Astrocyte (in vitro differentiated cells and primary cell): Measurements from ENCODE around the gene EPS15. TPM values are rescaled to one million over a fixed set of nuclear protein-coding genes. Genes with fewer than 3 reads are reported as not detected.
A peak's percentile ranks its signal among the peaks of the same experiment; 100 is the strongest.

Source experiments
- DNase-seq: peaks from one replicate; pipeline ENCODE4 v3.0.0-alpha.2; 2010; ENCODE audit warnings: low read depth
- FAIRE-seq: peaks from 2 replicates; lab custom pipeline; 2011; peaks lifted over from hg19 to GRCh38; lab: Jason Lieb, UNC
- H2AFZ ChIP-seq: 2 replicates; pipeline ENCODE4 v1.6.0; 2012; ENCODE audit warnings: low read depth, low read length, inconsistent platforms
- H3K27ac ChIP-seq: 2 replicates; pipeline ENCODE4 v1.5.1; 2011; ENCODE audit warnings: low read depth, low read length, inconsistent platforms
- H3K27me3 ChIP-seq: 2 replicates; pipeline ENCODE4 v1.6.0; 2011; ENCODE audit warnings: low read length, inconsistent platforms; ENCODE audit not compliant: insufficient read depth
- H3K36me3 ChIP-seq: 2 replicates; pipeline ENCODE4 v1.5.1; 2011; ENCODE audit warnings: low read length, inconsistent platforms; ENCODE audit not compliant: insufficient read depth
- H3K4me1 ChIP-seq: 2 replicates; pipeline ENCODE4 v1.5.1; 2011; ENCODE audit warnings: low read length, inconsistent platforms; ENCODE audit not compliant: insufficient read depth
- H3K4me2 ChIP-seq: 2 replicates; pipeline ENCODE4 v1.6.0; 2012; ENCODE audit warnings: low read length, inconsistent platforms
- H3K4me3 ChIP-seq: 2 replicates; pipeline ENCODE4 v1.5.1; 2011; ENCODE audit warnings: low read depth, mild to moderate bottlenecking, low read length, inconsistent platforms; ENCODE audit not compliant: insufficient read depth
- H3K79me2 ChIP-seq: 2 replicates; pipeline ENCODE4 v1.6.0; 2012; ENCODE audit warnings: mild to moderate bottlenecking, low read length, inconsistent platforms; ENCODE audit not compliant: insufficient read depth
- H3K9ac ChIP-seq: 2 replicates; pipeline ENCODE4 v1.6.0; 2012; ENCODE audit warnings: mild to moderate bottlenecking, low read length, inconsistent platforms
- H3K9me3 ChIP-seq: 2 replicates; pipeline ENCODE4 v1.5.1; 2012; ENCODE audit warnings: low read depth, mild to moderate bottlenecking, low read length, inconsistent platforms; ENCODE audit not compliant: insufficient read depth
- H4K20me1 ChIP-seq: 2 replicates; pipeline ENCODE4 v1.6.0; 2012; ENCODE audit warnings: low read length, inconsistent platforms; ENCODE audit not compliant: insufficient read depth
- H3K27ac Mint-ChIP-seq: one replicate; pipeline ENCODE4 v1.8.0; 2021; ENCODE audit warnings: mild to moderate bottlenecking, mixed read lengths; ENCODE audit not compliant: unreplicated experiment
- H3K27me3 Mint-ChIP-seq: one replicate; pipeline ENCODE4 v1.8.0; 2021; ENCODE audit warnings: low read depth, mixed read lengths; ENCODE audit not compliant: unreplicated experiment
- H3K36me3 Mint-ChIP-seq: one replicate; pipeline ENCODE4 v1.8.0; 2021; ENCODE audit warnings: low read depth, mixed read lengths; ENCODE audit not compliant: unreplicated experiment
- H3K4me1 Mint-ChIP-seq: one replicate; pipeline ENCODE4 v1.8.0; 2021; ENCODE audit warnings: low read depth, mixed read lengths; ENCODE audit not compliant: unreplicated experiment
- H3K4me3 Mint-ChIP-seq: one replicate; pipeline ENCODE4 v1.8.0; 2021; ENCODE audit warnings: mild to moderate bottlenecking, moderate library complexity, mixed read lengths; ENCODE audit not compliant: unreplicated experiment
- H3K9me3 Mint-ChIP-seq: one replicate; pipeline ENCODE4 v1.8.0; 2021; ENCODE audit warnings: mild to moderate bottlenecking, mixed read lengths; ENCODE audit not compliant: unreplicated experiment
- EZH2 ChIP-seq: IDR thresholded peaks from 2 replicates; pipeline ENCODE4 v1.6.1; 2012; ENCODE audit warnings: mild to moderate bottlenecking, low read length, inconsistent platforms; ENCODE audit not compliant: insufficient read depth
- total RNA-seq: library from RNA; stranded (reverse); gene quantifications from 2 replicates; pipeline ENCODE4 v1.2.1, GENCODE V29; 2021
- TF ChIP-seq, protein P1 (sequence below): IDR thresholded peaks from 2 replicates; pipeline ENCODE4 v1.5.1; 2011; ENCODE audit warnings: low read depth, mild to moderate bottlenecking, inconsistent platforms, low read length, moderate library complexity; ENCODE audit not compliant: insufficient read depth

EPS15 gene
- total RNA-seq, 1 donor from 2014 or later: 70.6 TPM

DNA sequence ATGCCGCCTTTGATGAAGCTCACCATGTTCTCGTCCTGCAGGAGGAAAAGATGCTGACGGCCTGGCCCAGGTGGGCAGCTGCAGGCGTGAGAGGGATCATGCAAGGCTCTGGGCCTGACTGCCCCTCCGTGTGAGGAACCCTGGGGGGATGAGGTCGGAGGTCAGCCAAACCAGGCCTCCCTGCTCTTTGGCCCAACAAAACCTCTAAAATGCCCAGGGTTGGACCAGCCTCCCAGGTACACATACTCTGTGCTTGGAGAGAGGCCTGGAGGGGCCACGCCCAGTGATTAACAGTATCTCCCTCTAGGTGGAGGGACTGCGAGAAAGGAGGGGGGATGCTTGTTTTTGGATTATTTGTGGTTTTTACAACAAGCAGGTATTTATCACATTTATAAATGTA is 209.8 kb downstream of the EPS15 start:
- Histone ChIP-seq H3K36me3 (no peaks in the 10 kb centered on the region), H3K27me3 (no peaks in the 10 kb centered on the region), H3K4me2 (no peak overlapping the region), H3K27ac (no peak overlapping the region), H2AFZ (no peak overlapping the region), H4K20me1 (no peaks in the 10 kb centered on the region), H3K9ac (no peak overlapping the region), H3K4me1 (peaks cover 10% of the 10 kb centered on the region), H3K79me2 (no peaks in the 10 kb centered on the region), H3K9me3 (no peaks in the 10 kb centered on the region), H3K4me3 (no peak overlapping the region)
- peaks cover 3% of the 10 kb centered on the region for H3K9me3 Mint-ChIP-seq
- TF ChIP-seq, protein P1, sequence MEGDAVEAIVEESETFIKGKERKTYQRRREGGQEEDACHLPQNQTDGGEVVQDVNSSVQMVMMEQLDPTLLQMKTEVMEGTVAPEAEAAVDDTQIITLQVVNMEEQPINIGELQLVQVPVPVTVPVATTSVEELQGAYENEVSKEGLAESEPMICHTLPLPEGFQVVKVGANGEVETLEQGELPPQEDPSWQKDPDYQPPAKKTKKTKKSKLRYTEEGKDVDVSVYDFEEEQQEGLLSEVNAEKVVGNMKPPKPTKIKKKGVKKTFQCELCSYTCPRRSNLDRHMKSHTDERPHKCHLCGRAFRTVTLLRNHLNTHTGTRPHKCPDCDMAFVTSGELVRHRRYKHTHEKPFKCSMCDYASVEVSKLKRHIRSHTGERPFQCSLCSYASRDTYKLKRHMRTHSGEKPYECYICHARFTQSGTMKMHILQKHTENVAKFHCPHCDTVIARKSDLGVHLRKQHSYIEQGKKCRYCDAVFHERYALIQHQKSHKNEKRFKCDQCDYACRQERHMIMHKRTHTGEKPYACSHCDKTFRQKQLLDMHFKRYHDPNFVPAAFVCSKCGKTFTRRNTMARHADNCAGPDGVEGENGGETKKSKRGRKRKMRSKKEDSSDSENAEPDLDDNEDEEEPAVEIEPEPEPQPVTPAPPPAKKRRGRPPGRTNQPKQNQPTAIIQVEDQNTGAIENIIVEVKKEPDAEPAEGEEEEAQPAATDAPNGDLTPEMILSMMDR: no peak
- no peak for TF ChIP-seq EZH2
- H3K27ac Mint-ChIP-seq: no peak overlapping the region
- H3K27me3 Mint-ChIP-seq: peaks cover 3% of the 10 kb centered on the region
- H3K4me3 Mint-ChIP-seq: no peak overlapping the region
- no peak for FAIRE-seq
- no peaks in the 10 kb centered on the region for H3K36me3 Mint-ChIP-seq
- no peak for DNase-seq
- peaks cover 16% of the 10 kb centered on the region for H3K4me1 Mint-ChIP-seq

DNA sequence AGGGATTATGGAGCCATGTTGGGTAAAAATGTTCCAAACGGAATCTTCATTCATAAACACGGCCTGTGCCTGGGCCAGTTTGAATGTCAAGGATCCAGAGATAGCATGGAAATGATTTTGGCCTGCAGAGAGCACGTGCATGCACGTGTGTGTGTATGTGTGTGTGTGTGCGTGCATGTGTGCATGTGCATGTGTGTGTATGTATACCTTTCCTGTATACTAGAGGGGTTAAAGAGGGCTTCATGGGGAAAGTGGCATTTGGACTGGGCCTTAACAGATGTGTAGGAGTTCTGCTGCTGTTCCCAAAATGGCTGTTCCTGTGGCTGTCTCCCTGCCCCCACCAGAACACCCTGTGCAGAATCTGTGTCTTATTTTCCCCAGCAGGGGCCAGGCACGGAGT is 210.4 kb downstream of the EPS15 start:
- H3K4me1 Mint-ChIP-seq: peaks cover 11% of the 10 kb centered on the region
- no peak overlapping the region for H3K4me3 ChIP-seq
- H3K4me1 ChIP-seq: peaks cover 7% of the 10 kb centered on the region
- DNase-seq (no peak), FAIRE-seq (no peak)
- peaks cover 3% of the 10 kb centered on the region for H3K9me3 Mint-ChIP-seq
- H3K9me3 ChIP-seq: no peaks in the 10 kb centered on the region
- no peak overlapping the region for H3K4me2 ChIP-seq
- no peaks in the 10 kb centered on the region for H4K20me1 ChIP-seq
- H3K36me3 ChIP-seq: no peaks in the 10 kb centered on the region
- TF ChIP-seq EZH2: no peak
- TF ChIP-seq, protein P1: no peak
- no peak overlapping the region for H3K9ac ChIP-seq
- H3K27me3 ChIP-seq: no peaks in the 10 kb centered on the region
- peaks cover 3% of the 10 kb centered on the region for H3K27me3 Mint-ChIP-seq
- no peak overlapping the region for H2AFZ ChIP-seq
- H3K4me3 Mint-ChIP-seq: no peak overlapping the region
- H3K27ac Mint-ChIP-seq: no peak overlapping the region
- no peaks in the 10 kb centered on the region for H3K36me3 Mint-ChIP-seq
- H3K27ac ChIP-seq: no peak overlapping the region
- H3K79me2 ChIP-seq: no peaks in the 10 kb centered on the region

DNA sequence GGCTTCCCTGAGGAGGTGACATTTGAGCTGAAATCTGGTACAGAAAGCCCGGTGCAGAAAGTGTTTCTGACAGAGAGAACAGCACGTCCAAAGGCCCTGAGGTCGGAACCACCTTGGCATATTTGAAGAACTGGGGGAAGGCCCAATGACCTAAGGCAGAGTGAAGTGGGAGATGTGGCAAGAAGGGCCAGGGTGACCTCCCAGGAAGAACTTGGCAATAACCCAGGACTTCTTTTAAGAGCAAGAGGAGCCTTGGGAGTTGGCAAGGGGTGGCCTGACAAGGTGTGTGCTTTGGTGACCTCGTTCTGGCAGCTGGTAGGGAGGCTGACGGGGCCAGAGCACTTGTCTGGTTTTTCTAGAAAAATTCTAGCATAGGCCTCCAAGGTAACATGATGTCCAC is 212.1 kb downstream of the EPS15 start:
- TF ChIP-seq, protein P1: no peak
- no peak for TF ChIP-seq EZH2
- Histone ChIP-seq H3K27ac (no peak overlapping the region), H2AFZ (no peak overlapping the region), H4K20me1 (no peaks in the 10 kb centered on the region), H3K9ac (no peak overlapping the region), H3K4me1 (peaks cover 7% of the 10 kb centered on the region), H3K79me2 (no peaks in the 10 kb centered on the region), H3K27me3 (no peaks in the 10 kb centered on the region), H3K4me2 (no peak overlapping the region), H3K4me3 (no peak overlapping the region), H3K36me3 (no peaks in the 10 kb centered on the region), H3K9me3 (no peaks in the 10 kb centered on the region)
- Mint-ChIP-seq H3K4me3 (no peak overlapping the region), H3K27ac (peak overlapping the region; percentile 62), H3K9me3 (peaks cover 3% of the 10 kb centered on the region), H3K4me1 (peaks cover 9% of the 10 kb centered on the region), H3K36me3 (no peaks in the 10 kb centered on the region), H3K27me3 (peaks cover 2% of the 10 kb centered on the region)
- no peak for DNase-seq
- no peak for FAIRE-seq
